Ovary (tissue), 3 donors: ENCODE data around the gene ARHGEF40.

Experiments
- CTCF ChIP-seq, 3 donors: fragments of 450-650 bp in 2 of 3; fragments of 200-600 bp in 1 of 3; IDR thresholded peaks; one replicate each; pipeline versions ENCODE4 v1.5.1 to v1.8.0; 2016 to 2022; ENCODE audit warnings: antibody characterized with exemption in 3 of 3, mild to moderate bottlenecking in 1 of 3
- EP300 ChIP-seq: sonication (generic); formaldehyde crosslinking; IDR thresholded peaks from one replicate; pipeline ENCODE4 v1.6.1; 2017; ENCODE audit warnings: antibody characterized with exemption
- POLR2A ChIP-seq: fragments of 450-650 bp; IDR thresholded peaks from one replicate; pipeline ENCODE4 v1.6.1; 2017; ENCODE audit warnings: antibody characterized with exemption, mild to moderate bottlenecking, moderate library complexity
- donor health status: DM: no; HTN: no; CAD: no.

DNA sequence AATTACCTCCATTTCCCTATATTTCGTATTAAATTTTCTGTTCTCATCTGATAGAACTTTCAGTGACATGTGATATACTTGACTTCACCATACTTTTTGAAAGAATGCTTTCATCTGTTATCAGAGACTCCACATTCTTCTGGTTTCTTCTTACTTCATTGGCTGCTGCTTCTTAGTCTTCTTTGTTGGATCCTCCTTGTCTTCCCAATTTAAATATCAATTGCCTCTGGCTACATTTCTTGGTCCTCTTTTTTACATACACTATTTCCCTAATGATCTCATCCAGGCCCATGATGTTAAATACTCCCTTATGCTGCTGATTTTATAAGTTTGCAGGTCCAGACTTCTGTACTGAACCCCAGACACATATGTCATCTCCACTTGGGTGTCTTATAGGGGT lies 63.8 kb downstream of the ARHGEF40 start:
- TF ChIP-seq CTCF (IDR thresholded peaks at IDR 0.05): no peak
- TF ChIP-seq POLR2A: no peak
- TF ChIP-seq EP300: no peak
